Immature natural killer cell (primary cell): ENCODE results near the gene PRDM5. TPM values are rescaled to one million over a fixed set of nuclear protein-coding genes. Genes with fewer than 3 reads are reported as not detected.

ENCODE experiments used
- DNase-seq, 3 donors: peaks; one replicate each; pipeline ENCODE4 v3.0.0; 2022; ENCODE audit warnings: mixed read lengths in 1 of 3
- H3K27ac Mint-ChIP-seq, 6 donors: one replicate each; pipeline ENCODE4 v1.8.0; 2020; ENCODE audit warnings: mixed read lengths in 6 of 6, mild to moderate bottlenecking in 5 of 6, inconsistent platforms in 4 of 6, moderate library complexity in 3 of 6
- H3K27me3 Mint-ChIP-seq, 3 donors: one replicate each; pipeline ENCODE4 v1.8.0; 2020 to 2021; ENCODE audit warnings: low read depth in 3 of 3, mild to moderate bottlenecking in 3 of 3, mixed read lengths in 3 of 3, moderate library complexity in 3 of 3, inconsistent platforms in 1 of 3
- H3K36me3 Mint-ChIP-seq, 3 donors: one replicate each; pipeline ENCODE4 v1.8.0; 2020; ENCODE audit warnings: mixed read lengths in 3 of 3, inconsistent platforms in 2 of 3, mild to moderate bottlenecking in 2 of 3
- H3K4me1 Mint-ChIP-seq, 2 donors: one replicate each; pipeline ENCODE4 v1.8.0; 2020; ENCODE audit warnings: inconsistent platforms in 2 of 2, mild to moderate bottlenecking in 2 of 2, mixed read lengths in 2 of 2, moderate library complexity in 1 of 2
- H3K4me3 Mint-ChIP-seq, 5 donors: one replicate each; pipeline ENCODE4 v1.8.0; 2020; ENCODE audit warnings: mild to moderate bottlenecking in 5 of 5, mixed read lengths in 5 of 5, inconsistent platforms in 3 of 5, moderate library complexity in 3 of 5
- H3K9me3 Mint-ChIP-seq, 6 donors: one replicate each; pipeline ENCODE4 v1.8.0; 2020; ENCODE audit warnings: mild to moderate bottlenecking in 6 of 6, mixed read lengths in 6 of 6, inconsistent platforms in 4 of 6, moderate library complexity in 3 of 6
- polyA plus RNA-seq, 3 donors: library from polyadenylated mRNA; unstranded; fragments of 300-500 nt; fragmentation: Illumina TruSeq; gene quantifications; one replicate each; pipeline ENCODE4 v1.2.3, GENCODE V29; 2021

The PRDM5 gene
- polyA plus RNA-seq, 3 donors from 2014 or later = 0.08 TPM; not detected in 2

- DNase-seq = no peak
- no peak overlapping the region for H3K4me3 Mint-ChIP-seq
- H3K36me3 Mint-ChIP-seq = no peaks in the 10 kb centered on the region
- H3K9me3 Mint-ChIP-seq = peaks cover 0 to 3% (median 0%) of the 10 kb centered on the region in 6 donors
- H3K27me3 Mint-ChIP-seq = no peaks in the 10 kb centered on the region
- no peak overlapping the region for H3K27ac Mint-ChIP-seq
- no peaks in the 10 kb centered on the region for H3K4me1 Mint-ChIP-seq
These were observed 60.7 kb downstream of the PRDM5 start for GRCh38 chr4:120861852-120862251.

- H3K27ac Mint-ChIP-seq = no peak overlapping the region
- H3K36me3 Mint-ChIP-seq = no peaks in the 10 kb centered on the region
- H3K4me1 Mint-ChIP-seq = no peaks in the 10 kb centered on the region
- no peaks in the 10 kb centered on the region for H3K27me3 Mint-ChIP-seq
- H3K9me3 Mint-ChIP-seq = peaks cover 0 to 3% (median 0%) of the 10 kb centered on the region in 6 donors
- H3K4me3 Mint-ChIP-seq = no peak overlapping the region
- no peak for DNase-seq
These were observed 63.8 kb downstream of the PRDM5 start for GRCh38 chr4:120858776-120859175.

DNA sequence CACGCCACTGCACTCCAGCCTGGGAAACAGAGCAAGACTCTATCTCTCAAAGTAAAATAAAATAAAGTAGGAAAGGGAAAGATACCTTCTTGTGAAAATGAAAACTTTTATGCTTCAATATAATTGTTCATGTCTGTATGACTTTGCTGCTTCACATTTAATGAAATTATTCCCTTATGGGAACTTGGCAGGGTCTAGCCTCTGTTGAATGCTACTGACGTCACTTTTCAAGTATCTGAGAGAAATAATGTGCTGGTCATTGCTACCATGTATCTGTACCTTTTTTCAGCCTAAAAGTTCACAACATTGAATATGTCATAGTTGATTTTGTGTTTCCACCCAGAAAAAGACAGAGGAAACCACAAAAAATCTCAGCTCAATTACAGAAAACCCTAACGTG, 65.2 kb downstream of the PRDM5 start:
- Mint-ChIP-seq H3K27ac (no peak overlapping the region), H3K4me1 (no peaks in the 10 kb centered on the region), H3K27me3 (no peaks in the 10 kb centered on the region), H3K36me3 (no peaks in the 10 kb centered on the region), H3K9me3 (peaks cover 0 to 3% (median 0%) of the 10 kb centered on the region in 6 donors), H3K4me3 (no peak overlapping the region)
- no peak for DNase-seq

DNA sequence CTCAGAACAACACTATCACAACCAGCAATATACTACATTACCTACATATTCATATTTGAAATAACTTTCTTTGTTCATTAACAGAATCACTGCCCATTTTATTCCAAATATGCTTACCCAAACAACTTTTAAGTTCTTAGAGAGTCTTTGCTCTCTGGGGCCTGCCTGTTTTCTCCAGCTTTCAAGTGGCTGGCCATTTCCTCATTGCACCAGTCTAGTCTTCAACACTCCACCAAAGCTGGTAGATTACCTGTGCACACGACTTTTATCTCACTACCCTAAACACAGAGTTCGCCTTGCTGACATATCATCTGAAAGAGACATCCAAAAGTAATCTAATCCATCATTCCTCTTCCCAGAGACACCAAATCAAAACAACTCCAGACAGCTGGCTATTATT, 66.2 kb downstream of the PRDM5 start:
- H3K4me1 Mint-ChIP-seq = no peaks in the 10 kb centered on the region
- H3K9me3 Mint-ChIP-seq = no peaks in the 10 kb centered on the region
- H3K4me3 Mint-ChIP-seq = no peak overlapping the region
- no peak for DNase-seq
- H3K27me3 Mint-ChIP-seq = no peaks in the 10 kb centered on the region
- no peaks in the 10 kb centered on the region for H3K36me3 Mint-ChIP-seq
- H3K27ac Mint-ChIP-seq = no peak overlapping the region

- Mint-ChIP-seq H3K4me1 (no peaks in the 10 kb centered on the region), H3K4me3 (no peak overlapping the region), H3K27me3 (no peaks in the 10 kb centered on the region), H3K36me3 (no peaks in the 10 kb centered on the region), H3K9me3 (no peaks in the 10 kb centered on the region), H3K27ac (no peak overlapping the region)
- no peak for DNase-seq
These were observed 67.1 kb downstream of the PRDM5 start for GRCh38 chr4:120855307-120856001.

GRCh38 chr4:120853161-120853935, 69.2 kb downstream of the PRDM5 start:
- Mint-ChIP-seq H3K4me3 (no peak overlapping the region), H3K36me3 (no peaks in the 10 kb centered on the region), H3K9me3 (no peaks in the 10 kb centered on the region), H3K27ac (no peak overlapping the region), H3K27me3 (no peaks in the 10 kb centered on the region), H3K4me1 (no peaks in the 10 kb centered on the region)
- no peak for DNase-seq

DNA sequence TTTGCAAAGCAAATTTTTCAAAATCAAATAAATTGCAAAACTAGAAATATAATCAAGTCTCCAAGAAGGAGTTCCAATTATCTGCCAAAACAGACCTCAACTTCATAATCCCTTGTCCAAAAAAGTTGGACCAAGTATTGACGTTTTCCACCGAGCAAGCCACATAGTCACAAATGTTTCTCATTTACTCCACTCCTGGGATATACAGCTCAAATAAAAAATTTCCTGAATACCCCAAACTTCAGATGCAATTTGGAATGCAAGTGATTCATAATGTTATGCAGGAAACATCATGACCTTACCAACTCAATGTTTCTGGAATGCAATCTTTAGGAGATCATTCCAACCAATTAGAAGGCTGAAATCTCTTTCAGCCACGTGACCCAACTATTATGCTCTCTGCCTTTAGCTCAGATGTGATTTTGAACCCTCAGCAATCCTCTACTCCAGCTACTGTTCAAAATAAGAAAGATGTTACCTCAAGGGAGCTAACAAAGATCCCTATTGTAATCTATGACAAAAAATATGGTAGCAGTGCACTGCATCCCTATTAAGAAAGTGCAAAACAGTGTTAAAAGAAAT, 72.4 kb downstream of the PRDM5 start:
- Mint-ChIP-seq H3K4me3 (no peak overlapping the region), H3K27me3 (no peaks in the 10 kb centered on the region), H3K27ac (no peak overlapping the region), H3K4me1 (no peaks in the 10 kb centered on the region), H3K36me3 (no peaks in the 10 kb centered on the region), H3K9me3 (no peaks in the 10 kb centered on the region)
- DNase-seq = no peak

DNA sequence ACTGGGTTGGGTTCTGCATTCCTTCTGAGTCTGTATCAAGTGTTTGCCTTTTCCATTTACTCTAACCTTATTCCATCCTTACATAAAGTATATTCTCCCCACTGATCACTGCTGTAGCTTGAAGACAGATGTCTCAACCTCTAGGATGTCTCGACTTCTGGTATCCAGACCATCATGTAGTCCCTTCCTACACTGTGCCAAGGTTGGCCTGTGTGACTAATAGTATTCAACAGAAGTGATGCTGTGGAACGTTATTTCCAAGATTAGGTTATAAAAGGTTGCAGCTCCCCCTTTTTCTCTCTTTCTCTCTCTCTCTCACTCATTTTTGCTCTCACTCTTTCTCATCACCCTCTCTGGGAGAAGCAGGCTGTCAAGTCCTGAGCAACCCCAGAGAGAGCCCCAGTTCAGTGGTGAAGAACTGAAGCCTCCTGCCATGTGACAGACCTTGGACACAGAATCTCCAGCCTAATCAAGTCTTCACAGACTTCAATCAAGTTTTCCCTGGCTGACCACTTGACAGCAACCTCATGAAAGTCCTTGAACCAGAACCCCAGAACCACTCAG, 75.4 kb downstream of the PRDM5 start:
- no peaks in the 10 kb centered on the region for H3K4me1 Mint-ChIP-seq
- no peak overlapping the region for H3K4me3 Mint-ChIP-seq
- H3K36me3 Mint-ChIP-seq = no peaks in the 10 kb centered on the region
- DNase-seq = no peak
- H3K27ac Mint-ChIP-seq = no peak overlapping the region
- no peaks in the 10 kb centered on the region for H3K9me3 Mint-ChIP-seq
- no peaks in the 10 kb centered on the region for H3K27me3 Mint-ChIP-seq

DNA sequence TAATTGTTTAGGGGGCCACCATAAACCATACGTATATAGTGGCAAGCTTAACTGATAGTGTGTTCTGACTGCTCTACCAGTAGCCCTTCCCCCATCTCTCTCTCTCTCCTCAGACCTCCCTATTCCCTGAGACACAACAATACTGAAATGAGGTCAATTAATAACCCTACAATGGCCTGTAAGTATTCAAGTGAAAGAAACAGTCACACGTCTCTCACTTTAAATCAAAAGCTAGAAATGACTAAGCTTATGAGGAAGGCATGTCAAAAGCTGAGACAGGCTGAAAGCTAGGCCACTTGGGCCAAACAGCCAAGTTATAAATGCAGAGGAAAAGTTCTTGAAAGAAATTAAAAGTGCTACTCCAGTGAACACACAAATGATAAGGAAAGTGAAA, 78.0 kb downstream of the PRDM5 start:
- DNase-seq = no peak
- H3K27ac Mint-ChIP-seq = no peak overlapping the region
- H3K9me3 Mint-ChIP-seq = no peaks in the 10 kb centered on the region
- no peaks in the 10 kb centered on the region for H3K27me3 Mint-ChIP-seq
- H3K4me3 Mint-ChIP-seq = no peak overlapping the region
- no peaks in the 10 kb centered on the region for H3K4me1 Mint-ChIP-seq
- H3K36me3 Mint-ChIP-seq = no peaks in the 10 kb centered on the region

DNA sequence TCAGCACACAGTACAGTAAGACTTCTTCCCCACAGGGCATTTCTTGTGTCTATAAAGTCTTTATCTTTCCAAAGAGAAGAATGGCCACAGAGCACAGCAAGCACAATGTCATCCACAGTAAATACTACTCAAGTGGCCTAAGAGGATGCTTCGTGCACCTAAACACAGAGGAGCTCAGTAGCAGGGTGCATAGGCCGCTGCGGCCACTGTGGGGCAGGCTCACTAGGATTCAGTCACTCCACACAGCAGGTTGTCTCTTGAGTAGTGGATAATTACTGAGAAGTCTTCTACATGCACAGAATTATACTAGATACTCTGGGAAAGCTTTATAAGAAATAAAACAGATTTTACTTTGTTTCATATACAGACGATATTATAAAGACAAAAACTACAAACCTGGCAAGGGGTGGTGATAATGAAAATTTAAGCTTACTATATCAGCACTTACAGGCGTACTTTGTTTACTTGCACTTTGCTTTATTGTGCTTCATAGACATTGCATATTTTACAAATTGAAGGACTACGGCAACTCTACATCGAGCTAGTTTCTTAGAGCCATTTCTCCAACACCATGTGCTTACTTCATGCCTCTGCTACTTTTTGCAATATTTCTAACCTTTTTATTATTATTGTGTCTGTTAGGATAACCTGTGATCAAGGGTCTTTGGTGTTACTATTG, 78.5 kb downstream of the PRDM5 start:
- no peak for DNase-seq
- H3K27me3 Mint-ChIP-seq = no peaks in the 10 kb centered on the region
- H3K27ac Mint-ChIP-seq = no peak overlapping the region
- no peaks in the 10 kb centered on the region for H3K4me1 Mint-ChIP-seq
- no peaks in the 10 kb centered on the region for H3K36me3 Mint-ChIP-seq
- H3K4me3 Mint-ChIP-seq = no peak overlapping the region
- no peaks in the 10 kb centered on the region for H3K9me3 Mint-ChIP-seq

- no peaks in the 10 kb centered on the region for H3K4me1 Mint-ChIP-seq
- H3K36me3 Mint-ChIP-seq = no peaks in the 10 kb centered on the region
- H3K27ac Mint-ChIP-seq = no peak overlapping the region
- no peak overlapping the region for H3K4me3 Mint-ChIP-seq
- no peaks in the 10 kb centered on the region for H3K9me3 Mint-ChIP-seq
- H3K27me3 Mint-ChIP-seq = peaks cover 0 to 2% (median 0%) of the 10 kb centered on the region in 3 donors
- DNase-seq = no peak
These were observed 80.5 kb downstream of the PRDM5 start for GRCh38 chr4:120842031-120842430.

DNA sequence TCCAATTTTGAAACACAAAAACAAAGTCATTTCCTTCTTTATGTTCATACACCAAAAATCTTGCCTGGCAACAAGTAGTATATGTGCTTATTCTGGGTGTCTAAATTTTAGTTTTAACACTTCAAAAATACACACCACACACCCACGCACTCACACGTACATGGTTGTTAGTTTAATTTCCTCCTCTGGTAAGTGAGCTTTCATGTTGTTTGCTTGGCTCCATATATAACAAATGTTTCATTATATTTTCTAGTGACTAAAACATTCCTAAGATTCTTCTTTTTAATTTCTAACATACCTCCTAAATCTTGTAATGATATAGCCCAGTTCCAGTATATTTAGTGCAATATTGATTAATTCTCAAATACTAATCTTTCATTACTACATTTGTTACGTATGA, 80.9 kb downstream of the PRDM5 start:
- Mint-ChIP-seq H3K4me1 (no peaks in the 10 kb centered on the region), H3K36me3 (no peaks in the 10 kb centered on the region), H3K4me3 (no peak overlapping the region)

GRCh38 chr4:120839974-120840751, 82.4 kb downstream of the PRDM5 start:
- Mint-ChIP-seq H3K9me3 (peaks cover 0 to 1% (median 0%) of the 10 kb centered on the region in 6 donors), H3K27ac (no peak overlapping the region), H3K4me3 (no peak overlapping the region), H3K4me1 (no peaks in the 10 kb centered on the region), H3K36me3 (no peaks in the 10 kb centered on the region), H3K27me3 (peaks cover 0 to 2% (median 0%) of the 10 kb centered on the region in 3 donors)
- no peak for DNase-seq

More for the DNA sequence above, 80.9 kb downstream of the PRDM5 start:
- Mint-ChIP-seq H3K27me3 (peaks cover 0 to 2% (median 0%) of the 10 kb centered on the region in 3 donors), H3K27ac (no peak overlapping the region), H3K9me3 (peaks cover 0 to 1% (median 0%) of the 10 kb centered on the region in 6 donors)
- no peak for DNase-seq
